NB4 (cell line): Measurements from ENCODE around the gene PDE8B.

Source experiments
- MYC ChIP-seq: IDR thresholded peaks from 2 replicates; pipeline ENCODE4 v1.6.1; 2011; ENCODE audit warnings: low read depth, low read length
- POLR2A ChIP-seq: IDR thresholded peaks from 2 replicates; pipeline ENCODE4 v1.6.1; 2011; ENCODE audit warnings: mild to moderate bottlenecking; ENCODE audit not compliant: insufficient read length; ENCODE audit errors: extremely low read depth
- TF ChIP-seq, protein P1 (sequence below): IDR thresholded peaks from one replicate; pipeline ENCODE4 v1.5.1; 2012; ENCODE audit warnings: low read depth, low read length
- TF ChIP-seq, protein P2 (sequence below): IDR thresholded peaks from 2 replicates; pipeline ENCODE4 v1.6.1; 2011; ENCODE audit warnings: low read depth, low read length

DNA sequence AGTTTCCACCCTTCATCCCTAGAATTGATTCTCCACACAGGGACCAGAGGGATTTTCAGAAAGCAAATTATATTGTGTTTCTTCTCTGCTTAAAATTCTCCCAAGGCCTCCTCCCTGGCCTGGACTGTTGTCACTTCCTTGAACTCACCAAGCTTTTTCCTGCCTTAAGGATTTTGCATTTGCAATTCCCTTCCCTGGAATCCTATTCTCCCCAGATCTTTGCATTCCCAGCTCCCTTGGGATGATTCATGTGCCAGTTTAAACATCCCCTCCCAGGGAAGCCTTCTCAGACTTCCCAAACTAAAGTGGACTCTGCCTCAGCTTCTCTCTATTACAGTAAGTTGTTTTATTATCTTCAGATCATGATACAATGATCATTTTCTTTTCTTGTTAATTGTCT, 35.2 kb upstream of the PDE8B start:
- no peak for TF ChIP-seq POLR2A
- TF ChIP-seq, protein P1, sequence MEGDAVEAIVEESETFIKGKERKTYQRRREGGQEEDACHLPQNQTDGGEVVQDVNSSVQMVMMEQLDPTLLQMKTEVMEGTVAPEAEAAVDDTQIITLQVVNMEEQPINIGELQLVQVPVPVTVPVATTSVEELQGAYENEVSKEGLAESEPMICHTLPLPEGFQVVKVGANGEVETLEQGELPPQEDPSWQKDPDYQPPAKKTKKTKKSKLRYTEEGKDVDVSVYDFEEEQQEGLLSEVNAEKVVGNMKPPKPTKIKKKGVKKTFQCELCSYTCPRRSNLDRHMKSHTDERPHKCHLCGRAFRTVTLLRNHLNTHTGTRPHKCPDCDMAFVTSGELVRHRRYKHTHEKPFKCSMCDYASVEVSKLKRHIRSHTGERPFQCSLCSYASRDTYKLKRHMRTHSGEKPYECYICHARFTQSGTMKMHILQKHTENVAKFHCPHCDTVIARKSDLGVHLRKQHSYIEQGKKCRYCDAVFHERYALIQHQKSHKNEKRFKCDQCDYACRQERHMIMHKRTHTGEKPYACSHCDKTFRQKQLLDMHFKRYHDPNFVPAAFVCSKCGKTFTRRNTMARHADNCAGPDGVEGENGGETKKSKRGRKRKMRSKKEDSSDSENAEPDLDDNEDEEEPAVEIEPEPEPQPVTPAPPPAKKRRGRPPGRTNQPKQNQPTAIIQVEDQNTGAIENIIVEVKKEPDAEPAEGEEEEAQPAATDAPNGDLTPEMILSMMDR: no peak
- TF ChIP-seq, protein P2, sequence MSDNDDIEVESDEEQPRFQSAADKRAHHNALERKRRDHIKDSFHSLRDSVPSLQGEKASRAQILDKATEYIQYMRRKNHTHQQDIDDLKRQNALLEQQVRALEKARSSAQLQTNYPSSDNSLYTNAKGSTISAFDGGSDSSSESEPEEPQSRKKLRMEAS: no peak
- TF ChIP-seq MYC: no peak
